IPS-NIHi11 (cell line): ENCODE measurements around the gene KCNQ1.

ENCODE experiments used
- DNase-seq: peaks from one replicate; pipeline ENCODE4 v3.0.0; 2012; ENCODE audit warnings: mixed read lengths, low spot score

The KCNQ1 gene

DNA sequence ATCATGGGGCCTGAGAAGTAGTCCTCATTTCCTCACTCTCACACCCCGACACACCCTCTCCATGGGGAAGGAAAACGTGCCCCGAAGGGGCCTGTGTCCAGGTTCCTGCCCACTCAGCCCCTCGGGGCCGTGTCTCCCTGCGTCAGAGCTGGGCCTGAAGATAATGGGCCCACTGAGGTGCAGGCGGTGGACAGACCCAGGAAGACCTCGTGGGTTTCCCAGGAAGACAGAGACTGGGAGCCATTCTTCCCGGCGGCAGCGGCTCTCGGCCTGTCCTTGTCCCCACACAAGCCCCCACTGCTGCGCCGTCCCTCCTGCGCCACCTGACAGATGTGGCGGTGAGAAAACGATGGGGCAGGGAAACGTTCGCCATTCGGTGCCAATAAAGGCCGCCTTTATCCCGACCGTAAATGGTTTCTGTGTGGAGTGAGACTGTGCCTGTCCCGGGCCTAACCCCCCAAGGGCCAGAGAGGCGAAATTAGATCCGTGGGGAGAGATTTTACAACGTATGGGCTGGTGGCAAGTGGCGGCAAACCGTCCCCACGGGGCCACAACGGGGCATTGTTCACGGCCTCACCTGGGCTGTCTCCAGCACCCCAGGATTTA is 351.8 kb downstream of the KCNQ1 start:
- DNase-seq, result no peak

DNA sequence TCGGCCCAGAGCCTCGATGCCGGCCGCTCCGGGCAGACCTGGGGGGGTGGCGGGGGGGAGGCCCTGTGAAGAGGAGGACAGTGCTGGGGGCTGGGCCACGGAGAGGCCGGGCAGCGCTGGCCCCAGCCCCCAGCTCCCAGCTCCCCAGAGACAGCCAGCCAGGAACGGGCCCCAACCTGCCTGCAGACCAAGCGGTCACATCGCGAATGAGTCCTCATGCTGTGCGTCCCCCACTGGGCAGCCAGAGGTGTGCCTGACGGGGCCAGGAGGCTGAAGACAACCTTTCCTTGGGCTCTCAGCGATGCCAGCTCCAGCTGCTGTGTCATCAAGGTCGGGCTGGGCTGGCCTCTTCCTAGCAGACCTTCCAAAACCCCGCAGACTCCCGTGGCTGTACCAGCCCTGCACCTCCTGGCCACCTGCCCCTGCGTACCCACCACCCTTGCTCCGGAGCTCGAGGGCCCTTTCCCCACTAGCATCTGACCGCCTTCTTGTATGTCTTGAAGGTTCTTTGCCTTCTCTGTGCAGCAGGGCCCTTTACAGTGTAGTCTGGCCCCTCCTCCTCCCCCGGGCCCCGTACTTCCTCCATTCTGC is 352.4 kb downstream of the KCNQ1 start:
- no peak for DNase-seq

DNA sequence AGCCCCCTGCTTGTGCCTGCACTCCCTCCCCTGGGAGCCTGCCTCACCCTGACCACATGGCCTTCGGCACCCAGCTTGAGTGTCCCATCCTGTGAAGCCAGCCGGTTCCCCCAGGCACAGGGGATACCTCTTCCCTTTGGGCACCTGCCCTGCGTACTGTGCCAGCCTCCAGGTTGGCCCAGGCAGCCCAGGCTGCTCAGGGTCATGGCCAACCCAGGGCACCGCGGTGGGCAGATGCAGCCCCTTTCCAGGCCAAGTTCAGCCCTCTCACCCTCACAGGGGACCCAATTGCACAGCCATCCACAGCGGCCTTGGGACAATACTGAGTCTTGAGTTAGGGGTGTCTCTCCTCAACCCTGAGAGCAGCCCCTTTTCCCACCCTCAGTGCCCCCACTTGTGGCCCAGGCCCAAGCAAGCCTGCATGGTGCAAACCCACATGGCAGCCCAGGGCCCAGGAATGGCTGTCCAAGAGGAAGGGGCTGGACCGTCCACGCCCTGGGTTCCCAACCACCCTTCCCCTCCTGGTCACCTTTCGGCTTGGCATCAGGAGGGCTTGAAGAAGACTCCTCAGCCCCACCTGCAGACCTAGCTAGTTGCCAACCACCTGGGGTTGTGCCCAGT is 353.0 kb downstream of the KCNQ1 start:
- DNase-seq, result no peak

DNA sequence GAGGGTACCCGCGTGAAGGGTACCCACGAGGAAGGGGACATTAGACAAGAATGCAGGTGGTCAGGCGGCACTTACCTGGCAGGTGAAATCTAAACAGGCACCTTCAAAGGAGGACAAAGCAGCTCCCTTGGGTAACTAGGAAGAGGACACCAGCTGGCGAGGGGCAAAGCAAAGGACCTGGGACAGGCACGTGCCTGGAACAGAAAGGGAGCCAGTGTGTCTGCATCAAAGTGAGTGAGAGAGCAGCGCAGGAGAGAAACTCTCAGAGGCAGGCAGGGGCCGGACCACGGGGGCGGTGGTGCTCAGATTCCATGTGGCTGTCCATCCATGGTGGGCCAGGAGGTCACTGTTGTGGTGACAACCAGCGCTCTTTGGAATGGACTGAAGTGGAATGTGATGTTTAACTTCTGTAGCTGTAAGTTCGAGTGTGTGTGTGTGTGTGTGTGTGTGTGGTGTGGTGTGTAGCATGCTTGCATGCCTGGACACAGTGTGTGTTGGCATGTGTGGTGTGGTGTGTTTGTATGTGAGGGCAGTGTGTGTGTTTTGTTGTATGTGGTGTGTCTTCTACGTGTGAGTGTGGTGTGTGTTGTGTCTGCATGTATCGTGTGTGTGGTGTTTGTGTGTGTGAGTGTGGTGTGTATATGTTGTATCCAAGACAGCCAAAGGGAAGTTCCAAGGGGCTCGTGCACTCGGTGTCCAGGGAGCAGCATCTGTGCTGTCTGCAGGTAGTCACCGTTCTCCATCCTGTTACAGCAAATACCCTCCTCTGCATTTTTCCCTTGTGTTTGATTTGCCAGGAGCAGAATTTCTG is 354.3 kb downstream of the KCNQ1 start:
- DNase-seq, result no peak

DNA sequence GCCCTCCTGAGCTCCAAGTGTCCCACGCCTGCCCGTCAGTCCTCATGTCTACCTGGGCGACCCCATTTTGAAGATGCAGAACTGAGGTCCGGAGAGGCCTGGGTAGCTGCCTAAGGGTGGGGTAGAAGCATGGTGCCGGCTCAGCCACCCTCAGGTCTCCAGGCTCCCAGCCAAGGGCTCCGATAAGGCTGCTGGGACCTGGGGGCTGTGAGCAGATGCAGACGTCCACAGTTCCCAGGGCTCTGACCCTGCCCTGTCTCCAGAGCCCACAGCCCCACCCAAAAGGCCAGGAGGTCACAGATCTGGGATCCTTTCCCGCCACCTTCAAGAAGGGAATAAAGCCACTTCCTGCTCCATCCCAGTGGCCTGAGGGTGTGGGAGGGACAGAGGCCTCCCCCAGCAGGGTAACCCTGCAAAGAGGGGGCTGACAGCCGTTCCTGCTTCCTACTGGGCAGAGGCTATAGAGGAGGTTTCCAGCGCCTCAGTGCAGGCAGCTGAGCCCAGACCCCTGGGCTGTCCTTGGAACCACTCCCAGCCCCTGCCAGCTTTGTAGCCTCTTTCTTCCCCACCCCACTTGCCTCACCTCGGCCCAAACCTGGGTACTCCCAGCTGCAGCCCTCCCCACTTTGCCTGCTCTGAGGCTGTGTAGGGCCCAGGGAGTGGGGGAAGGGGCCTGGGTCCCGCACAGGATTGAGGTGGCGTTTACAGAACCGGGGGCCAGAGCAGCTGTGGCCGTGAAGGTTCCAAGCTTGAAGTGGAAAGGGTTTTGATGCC is 355.3 kb downstream of the KCNQ1 start:
- DNase-seq, result no peak

DNA sequence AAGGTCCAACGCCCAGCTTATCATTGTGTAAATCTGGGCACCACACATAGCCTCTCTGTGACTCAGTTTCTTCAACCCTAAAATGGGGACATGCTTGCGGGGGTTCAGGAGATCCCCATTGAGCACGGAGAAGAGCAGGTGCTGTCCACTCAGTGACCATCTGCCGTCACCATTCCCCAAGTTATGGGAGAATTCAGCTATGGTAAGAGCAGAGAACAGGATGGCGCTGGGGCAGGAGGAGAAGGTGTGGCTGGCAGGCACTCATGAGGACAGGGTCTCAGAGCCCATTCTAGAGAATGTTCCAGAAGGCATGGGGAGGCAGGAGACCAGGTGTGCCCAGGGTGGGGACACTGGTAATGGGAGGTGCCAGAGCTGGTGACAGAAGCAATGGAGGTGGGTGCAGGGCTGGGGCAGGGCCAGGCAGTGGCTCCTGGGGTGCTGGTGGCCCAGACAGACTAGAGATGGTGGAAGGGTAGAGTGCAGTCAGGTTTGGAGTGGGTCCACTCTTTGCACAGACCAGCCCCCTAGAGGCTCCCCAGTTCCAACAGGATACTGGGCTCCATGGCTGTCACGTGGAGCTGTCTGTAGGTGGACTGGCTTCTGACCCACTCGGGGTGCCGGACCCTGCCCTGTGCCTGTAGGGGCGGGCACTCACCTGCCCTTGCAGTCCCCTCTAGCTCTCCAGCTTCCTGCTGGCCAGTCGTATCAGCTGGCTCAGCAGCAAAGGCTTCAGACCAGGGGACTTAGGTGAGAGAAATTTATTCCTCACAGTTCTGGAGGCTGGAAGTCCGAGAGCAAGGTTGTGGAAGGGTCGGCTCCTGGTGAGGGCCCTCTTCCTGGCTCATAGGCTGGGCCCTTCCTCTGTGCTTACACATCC is 356.1 kb downstream of the KCNQ1 start:
- no peak for DNase-seq

DNA sequence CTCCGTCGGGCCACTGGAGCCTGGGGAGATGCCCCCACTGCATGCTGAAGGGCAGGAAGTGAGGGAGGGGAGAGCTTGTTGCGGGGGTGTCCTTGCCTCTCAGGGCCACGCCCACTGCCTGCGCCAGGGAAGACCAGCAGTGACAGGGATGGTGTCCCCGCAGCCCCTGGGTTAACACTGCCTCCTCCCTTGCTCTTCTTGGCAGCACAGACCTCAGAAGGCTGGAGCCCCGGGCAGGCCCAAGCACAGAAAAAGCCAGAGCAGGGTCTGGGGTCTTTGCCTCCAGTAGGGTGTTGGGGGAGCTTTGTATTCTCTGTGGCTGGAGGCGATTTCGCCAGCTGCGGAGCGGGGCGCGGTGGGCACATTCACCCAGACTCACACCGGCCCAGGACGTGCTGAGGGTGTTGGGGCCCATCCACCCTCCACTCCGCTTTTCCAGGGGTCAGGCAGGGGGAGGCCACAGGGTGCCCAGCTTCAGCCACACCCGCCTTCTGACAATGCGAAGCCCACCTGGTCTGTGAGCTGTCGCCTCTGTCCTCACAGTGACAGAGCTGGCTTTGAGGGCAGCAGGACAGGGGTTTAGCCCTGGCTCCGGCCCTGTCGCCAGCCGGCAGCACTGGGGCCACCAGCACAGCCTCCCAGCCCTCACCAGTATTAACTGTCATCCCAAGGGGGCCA is 357.0 kb downstream of the KCNQ1 start:
- no peak for DNase-seq

DNA sequence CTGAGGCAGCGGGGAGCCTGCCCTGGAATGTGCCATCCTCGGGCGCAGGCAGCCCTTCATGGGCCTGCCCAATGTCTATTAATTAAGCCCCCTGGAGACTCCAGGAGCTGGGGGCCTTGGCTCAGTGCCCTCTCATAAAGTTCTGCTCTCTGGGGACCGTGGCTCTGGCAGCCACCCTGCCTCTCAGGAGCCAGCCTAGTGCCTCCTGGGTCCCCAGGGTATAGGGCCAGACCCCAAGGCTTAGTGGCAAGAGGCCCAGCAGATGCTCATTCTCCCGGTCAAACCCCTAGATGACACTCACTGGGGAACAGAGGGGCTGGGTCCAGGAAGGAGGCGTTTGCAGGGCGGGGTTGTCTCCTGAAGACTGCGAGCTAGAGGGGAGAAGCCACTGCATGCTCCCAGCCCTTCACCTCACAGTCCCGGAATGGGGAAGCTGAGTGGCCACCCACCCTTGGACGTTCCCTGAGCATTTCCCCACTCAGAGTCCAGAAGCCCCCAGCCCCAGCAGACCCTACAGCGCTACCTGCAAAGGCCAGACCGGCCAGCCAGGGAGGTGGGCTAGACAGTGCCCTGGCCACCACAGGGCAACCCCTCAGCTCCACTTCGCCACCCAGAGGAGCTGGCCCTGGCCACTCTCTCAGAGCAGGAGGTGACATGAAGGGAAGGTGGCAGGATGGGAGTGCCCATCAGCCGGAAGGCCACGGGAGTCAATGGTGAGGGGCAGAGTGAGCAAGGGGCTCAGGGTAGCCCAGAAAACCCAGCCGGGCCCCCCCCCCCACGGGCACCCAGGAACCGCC is 357.8 kb downstream of the KCNQ1 start:
- DNase-seq, result no peak

DNA sequence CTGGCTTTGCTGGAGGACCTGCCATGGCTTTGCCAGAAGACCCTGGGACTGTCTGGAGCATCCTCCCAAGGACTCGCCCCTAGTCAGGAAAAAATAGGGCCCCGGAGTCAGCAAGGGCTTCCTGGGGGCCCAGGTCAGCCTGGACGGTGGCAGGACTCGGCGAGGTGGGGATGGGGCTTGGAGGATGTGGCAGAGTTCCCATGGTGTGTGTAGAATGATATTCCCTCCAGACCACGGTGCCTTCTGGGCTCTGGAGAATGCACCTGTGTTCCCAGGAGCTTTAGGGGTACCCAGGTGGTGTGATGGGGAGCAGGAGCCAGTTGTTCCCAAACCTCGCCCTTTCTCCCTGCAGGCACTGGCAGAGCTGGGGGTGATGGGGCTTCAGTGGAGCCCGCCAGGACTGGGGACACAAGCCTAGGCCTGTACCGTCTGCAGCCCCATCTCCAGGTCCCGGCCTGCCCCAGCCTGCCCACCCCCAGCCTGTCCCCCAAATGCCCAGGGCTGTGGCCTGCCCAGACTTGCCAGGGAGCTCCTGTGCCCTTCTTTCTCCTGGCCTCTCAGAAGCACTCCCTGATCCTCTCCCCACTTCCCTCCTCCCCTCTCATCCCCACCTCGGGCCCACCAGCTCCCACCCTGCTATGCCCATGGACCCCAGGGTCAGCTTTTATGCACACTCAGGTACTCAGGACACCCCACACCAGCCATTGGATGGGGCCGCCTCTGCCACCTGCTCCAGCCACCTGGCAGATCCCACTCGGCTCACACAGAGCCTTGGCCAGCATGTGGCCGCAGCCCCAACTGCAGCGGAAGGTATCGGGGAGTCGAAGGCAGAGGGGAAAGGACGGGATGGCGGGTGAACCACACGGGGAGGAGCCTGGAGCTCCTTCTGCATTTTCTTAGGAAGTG is 358.6 kb downstream of the KCNQ1 start:
- DNase-seq, result no peak

DNA sequence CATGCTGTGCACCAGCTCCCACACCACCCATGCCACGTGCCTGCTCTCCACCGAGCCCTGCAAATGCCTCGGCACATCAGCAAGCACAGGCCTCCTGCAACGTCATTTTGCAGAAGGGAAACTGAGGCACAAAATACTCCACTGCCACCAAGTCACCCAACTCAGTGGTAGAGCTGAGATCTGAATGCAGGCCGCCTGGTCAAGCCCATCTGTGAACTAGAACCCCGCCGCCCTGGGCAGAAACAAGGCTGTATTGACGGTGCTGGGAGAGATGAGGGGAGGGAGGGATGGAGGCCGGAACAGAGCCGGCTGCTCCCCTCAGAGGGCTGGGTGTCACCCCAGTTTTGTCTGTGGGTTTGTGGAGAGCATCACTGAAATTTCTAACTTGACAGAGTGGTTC is 359.4 kb downstream of the KCNQ1 start:
- DNase-seq, result no peak

DNA sequence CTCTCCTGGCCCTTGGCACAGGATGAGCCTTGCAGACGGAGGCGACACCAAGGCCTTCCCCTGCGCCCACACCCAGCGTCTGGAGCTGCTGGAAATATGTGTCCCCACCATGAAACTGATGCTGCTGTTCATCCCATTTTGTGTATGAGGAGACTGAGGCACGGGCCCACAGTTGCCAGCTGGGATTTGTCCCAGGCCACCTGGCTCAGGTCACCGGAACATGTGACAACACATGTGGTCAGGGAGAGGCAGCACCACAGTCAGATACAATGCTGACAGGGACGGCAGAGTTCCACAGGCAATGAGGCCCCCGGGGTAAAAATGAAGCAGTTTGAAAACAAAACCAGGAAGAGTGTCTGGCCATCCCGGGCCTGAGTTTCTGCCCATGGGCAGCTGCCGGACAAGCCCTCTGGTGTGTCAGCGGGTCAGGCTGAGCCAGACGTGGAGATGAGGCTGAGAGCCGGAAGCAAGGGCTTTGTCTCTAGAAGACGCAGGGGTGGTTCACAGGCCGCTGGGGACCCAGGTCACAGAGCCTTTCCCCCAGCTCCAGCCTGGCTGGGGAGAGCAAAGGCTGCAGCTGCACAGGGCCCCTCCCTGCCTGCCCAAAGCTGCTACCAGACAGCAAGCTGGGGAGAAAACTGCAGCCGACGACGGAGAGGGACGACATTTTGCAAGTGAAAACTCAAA is 360.0 kb downstream of the KCNQ1 start:
- DNase-seq, result no peak

DNA sequence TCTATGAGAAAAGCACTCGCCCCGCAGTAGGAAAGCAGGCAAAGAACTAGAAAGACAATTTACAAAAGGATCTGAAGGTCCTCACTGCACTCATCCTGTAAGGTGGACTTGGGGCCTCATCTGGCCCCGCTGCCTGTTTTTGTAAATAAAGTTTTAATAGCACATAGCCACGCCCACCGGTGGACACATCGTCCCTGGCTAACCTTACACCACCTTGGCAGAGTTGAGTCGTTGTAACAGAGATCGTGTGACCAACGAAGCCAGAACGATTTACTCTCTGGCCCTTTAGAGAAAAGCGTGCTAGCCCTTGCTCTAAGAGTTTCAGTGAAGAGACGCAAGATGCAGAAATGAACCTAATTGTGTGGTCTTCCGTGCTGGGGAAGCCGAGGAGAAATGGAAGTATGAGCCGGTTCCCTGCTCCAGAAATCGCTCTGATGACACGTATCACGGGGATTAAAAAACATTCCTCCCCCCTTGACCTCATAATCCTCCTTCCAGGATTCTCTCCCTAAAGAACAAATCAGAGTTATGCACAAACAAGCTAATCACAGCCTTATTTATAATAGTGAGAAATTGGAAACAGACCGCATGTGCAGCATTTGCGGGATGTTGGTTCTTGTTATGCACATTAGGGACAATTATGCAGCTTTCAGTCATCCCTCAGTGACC is 360.7 kb downstream of the KCNQ1 start:
- no peak for DNase-seq

DNA sequence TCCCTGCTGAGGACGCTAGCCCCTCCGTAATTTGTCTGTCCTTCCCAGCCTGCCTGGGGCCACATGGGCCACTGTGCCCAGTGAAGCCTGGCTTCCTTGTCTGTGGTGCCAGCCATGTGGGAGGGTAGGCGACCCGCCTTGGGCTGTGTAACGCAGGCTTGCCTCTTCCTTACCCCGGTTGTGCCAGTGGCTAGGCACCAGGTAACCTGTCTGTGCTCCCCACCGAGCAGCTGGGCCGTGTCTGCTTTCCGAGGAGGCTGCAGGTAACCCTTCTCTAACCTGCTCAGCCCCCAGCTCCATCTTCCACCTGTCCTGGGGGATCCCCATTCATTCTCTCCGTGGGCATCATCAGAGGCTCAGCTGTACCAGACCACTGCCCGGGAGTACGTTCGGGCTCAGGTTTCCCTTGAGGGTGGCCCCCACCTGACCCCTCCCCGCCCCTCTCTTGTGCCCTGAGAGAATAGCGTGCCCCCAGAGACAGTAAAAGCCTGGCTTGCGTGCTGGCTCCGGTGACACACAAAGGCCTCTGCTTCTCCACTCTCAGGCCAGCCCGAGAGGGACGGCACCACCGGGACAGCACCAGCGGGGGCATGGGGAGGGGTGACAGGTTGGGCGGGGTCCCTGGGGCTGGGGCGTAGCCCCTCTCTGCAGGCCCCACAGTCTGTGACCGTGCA is 361.7 kb downstream of the KCNQ1 start:
- DNase-seq, result no peak

DNA sequence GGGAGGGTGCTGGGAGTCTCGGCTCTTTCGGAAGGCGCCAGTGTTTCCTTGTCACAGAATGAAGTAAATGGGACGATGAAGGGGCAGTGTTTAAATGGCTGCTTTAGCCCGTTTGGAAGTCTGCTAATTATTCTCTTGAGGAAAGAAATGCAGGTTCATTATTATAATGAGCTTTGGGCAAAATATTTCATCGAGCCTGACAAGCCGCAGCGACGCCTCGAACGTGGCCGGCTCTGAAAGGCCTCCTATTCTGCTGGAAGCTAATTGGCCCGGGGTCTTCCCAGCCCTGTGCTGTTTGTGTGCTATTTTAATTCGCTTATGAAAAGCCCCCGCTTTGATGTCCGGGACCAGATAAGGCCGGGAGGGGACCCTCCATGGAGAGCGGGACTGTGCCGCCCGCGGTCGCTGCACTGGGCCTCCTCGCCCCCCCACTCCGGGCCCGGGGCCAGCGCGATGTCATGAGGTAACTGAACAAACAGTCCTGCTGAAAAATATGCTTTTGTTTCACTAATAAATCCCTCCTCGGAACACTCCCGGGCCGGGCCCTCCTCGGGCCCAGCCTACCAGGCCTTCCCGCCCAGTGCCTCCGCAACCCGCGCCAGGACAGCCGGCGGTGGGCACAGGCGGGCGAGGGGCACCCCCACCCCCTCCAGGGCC is 362.3 kb downstream of the KCNQ1 start:
- DNase-seq, result no peak

DNA sequence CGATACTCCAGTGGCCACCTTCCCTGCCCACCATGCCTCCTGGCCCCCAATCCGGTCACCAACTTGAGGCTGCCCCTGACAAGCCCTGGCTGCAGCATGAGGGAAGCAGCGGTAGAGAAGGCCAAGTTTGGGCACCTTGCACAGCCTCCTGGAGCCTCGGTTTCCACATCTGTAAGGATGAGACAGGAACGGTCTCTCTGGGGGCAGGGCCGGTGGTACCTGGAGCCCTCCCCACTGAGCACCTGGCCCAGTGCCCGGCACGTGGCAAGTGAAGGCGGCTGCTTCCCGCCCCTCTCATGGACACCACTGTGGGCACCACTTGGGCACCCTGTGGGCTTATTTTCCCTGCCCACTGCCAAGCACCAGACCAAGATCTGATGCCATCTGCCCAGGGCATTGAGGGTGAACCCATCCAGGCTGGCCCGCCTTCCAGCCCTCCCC is 363.0 kb downstream of the KCNQ1 start:
- no peak for DNase-seq
